Progenitor cell of endocrine pancreas (in vitro differentiated cells): ENCODE data around the gene SLC38A1. TPM values are rescaled to one million over a fixed set of nuclear protein-coding genes. Genes with fewer than 3 reads are reported as not detected.
A peak's percentile ranks its signal among the peaks of the same experiment; 100 is the strongest.

Experiments used
- DNase-seq: peaks from one replicate; pipeline ENCODE4 v3.0.0; 2021; ENCODE audit warnings: low spot score; ENCODE audit not compliant: unreplicated experiment
- H3K27ac Mint-ChIP-seq: 2 replicates; pipeline ENCODE4 v1.8.0; 2021; ENCODE audit warnings: mild to moderate bottlenecking, moderate library complexity, mixed read lengths
- H3K27me3 Mint-ChIP-seq: 2 replicates; pipeline ENCODE4 v1.8.0; 2021; ENCODE audit warnings: mixed read lengths
- H3K36me3 Mint-ChIP-seq: 2 replicates; pipeline ENCODE4 v1.8.0; 2022; ENCODE audit warnings: mixed read lengths; ENCODE audit not compliant: insufficient read depth
- H3K4me1 Mint-ChIP-seq: 2 replicates; pipeline ENCODE4 v1.8.0; 2021; ENCODE audit warnings: low read depth, mixed read lengths
- H3K4me3 Mint-ChIP-seq: 2 replicates; pipeline ENCODE4 v1.8.0; 2021; ENCODE audit warnings: low read depth, mild to moderate bottlenecking, moderate library complexity, mixed read lengths
- H3K9me3 Mint-ChIP-seq: 2 replicates; pipeline ENCODE4 v1.8.0; 2021; ENCODE audit warnings: low read depth, mixed read lengths
- total RNA-seq: library from RNA; stranded (reverse); gene quantifications from 2 replicates; pipeline ENCODE4 v1.2.1, GENCODE V29; 2021
- TF ChIP-seq, protein P1 (sequence below): fragments of 200-600 bp; sonication (generic); IDR thresholded peaks from one replicate; pipeline ENCODE4 v1.5.0; 2021; ENCODE audit warnings: antibody characterized with exemption, mild to moderate bottlenecking; ENCODE audit not compliant: unreplicated experiment

The SLC38A1 gene
- total RNA-seq, 1 donor from 2014 or later = 144 TPM

GRCh38 chr12:46206471-46206870 lies 62.4 kb downstream of the SLC38A1 start:
- Mint-ChIP-seq H3K4me1 (peaks cover 17% of the 10 kb centered on the region), H3K27me3 (no peaks in the 10 kb centered on the region), H3K36me3 (peaks cover 33% of the 10 kb centered on the region), H3K4me3 (no peak overlapping the region), H3K27ac (peak overlapping the region; percentile 78), H3K9me3 (peaks cover 3% of the 10 kb centered on the region)
- no peak for DNase-seq
- TF ChIP-seq, protein P1, sequence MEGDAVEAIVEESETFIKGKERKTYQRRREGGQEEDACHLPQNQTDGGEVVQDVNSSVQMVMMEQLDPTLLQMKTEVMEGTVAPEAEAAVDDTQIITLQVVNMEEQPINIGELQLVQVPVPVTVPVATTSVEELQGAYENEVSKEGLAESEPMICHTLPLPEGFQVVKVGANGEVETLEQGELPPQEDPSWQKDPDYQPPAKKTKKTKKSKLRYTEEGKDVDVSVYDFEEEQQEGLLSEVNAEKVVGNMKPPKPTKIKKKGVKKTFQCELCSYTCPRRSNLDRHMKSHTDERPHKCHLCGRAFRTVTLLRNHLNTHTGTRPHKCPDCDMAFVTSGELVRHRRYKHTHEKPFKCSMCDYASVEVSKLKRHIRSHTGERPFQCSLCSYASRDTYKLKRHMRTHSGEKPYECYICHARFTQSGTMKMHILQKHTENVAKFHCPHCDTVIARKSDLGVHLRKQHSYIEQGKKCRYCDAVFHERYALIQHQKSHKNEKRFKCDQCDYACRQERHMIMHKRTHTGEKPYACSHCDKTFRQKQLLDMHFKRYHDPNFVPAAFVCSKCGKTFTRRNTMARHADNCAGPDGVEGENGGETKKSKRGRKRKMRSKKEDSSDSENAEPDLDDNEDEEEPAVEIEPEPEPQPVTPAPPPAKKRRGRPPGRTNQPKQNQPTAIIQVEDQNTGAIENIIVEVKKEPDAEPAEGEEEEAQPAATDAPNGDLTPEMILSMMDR = no peak

GRCh38 chr12:46205294-46205693 lies 63.5 kb downstream of the SLC38A1 start:
- no peak overlapping the region for H3K27ac Mint-ChIP-seq
- no peak for DNase-seq
- H3K4me3 Mint-ChIP-seq = no peak overlapping the region
- peaks cover 35% of the 10 kb centered on the region for H3K36me3 Mint-ChIP-seq
- peaks cover 9% of the 10 kb centered on the region for H3K4me1 Mint-ChIP-seq
- H3K9me3 Mint-ChIP-seq = no peaks in the 10 kb centered on the region
- no peaks in the 10 kb centered on the region for H3K27me3 Mint-ChIP-seq
- TF ChIP-seq, protein P1 = no peak

- peaks cover 61% of the 10 kb centered on the region for H3K36me3 Mint-ChIP-seq
- H3K9me3 Mint-ChIP-seq = peaks cover 7% of the 10 kb centered on the region
- H3K27ac Mint-ChIP-seq = peak overlapping the region; percentile 29
- no peak overlapping the region for H3K4me3 Mint-ChIP-seq
- TF ChIP-seq, protein P1 = no peak
- no peaks in the 10 kb centered on the region for H3K4me1 Mint-ChIP-seq
- DNase-seq = no peak
- H3K27me3 Mint-ChIP-seq = no peaks in the 10 kb centered on the region
Measured at GRCh38 chr12:46201284-46201789, 67.5 kb downstream of the SLC38A1 start.

GRCh38 chr12:46200551-46200950 lies 68.3 kb downstream of the SLC38A1 start:
- DNase-seq = no peak
- Mint-ChIP-seq H3K4me3 (no peak overlapping the region), H3K4me1 (no peaks in the 10 kb centered on the region), H3K27ac (no peak overlapping the region), H3K9me3 (peaks cover 12% of the 10 kb centered on the region), H3K36me3 (peaks cover 65% of the 10 kb centered on the region), H3K27me3 (no peaks in the 10 kb centered on the region)
- TF ChIP-seq, protein P1 = no peak

DNA sequence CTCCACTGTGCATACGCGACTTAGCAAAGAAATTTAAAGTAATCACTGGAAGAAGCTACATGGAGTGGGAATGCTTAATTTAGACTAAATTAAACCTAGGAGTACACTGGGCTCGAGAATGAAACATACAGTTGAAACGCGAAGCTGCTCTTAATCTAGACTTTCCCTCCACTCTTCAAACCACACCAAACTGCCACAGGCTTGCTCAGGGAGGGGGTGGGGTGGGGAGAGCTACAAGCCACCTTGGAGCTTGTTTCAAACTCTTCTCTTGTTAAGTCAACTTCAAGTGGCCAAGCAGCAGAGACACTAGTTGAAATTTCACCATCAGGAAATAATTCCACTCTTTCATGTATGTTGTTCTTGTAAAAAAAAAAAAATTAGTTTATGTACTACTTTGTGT lies 69.9 kb downstream of the SLC38A1 start:
- no peak for DNase-seq
- Mint-ChIP-seq H3K36me3 (peaks cover 75% of the 10 kb centered on the region), H3K27ac (no peak overlapping the region), H3K9me3 (peaks cover 23% of the 10 kb centered on the region), H3K27me3 (no peaks in the 10 kb centered on the region), H3K4me1 (no peaks in the 10 kb centered on the region), H3K4me3 (no peak overlapping the region)
- TF ChIP-seq, protein P1 = no peak
